RKO (cell line): ENCODE data around the gene CNDP2.

ENCODE experiments used
- DNase-seq: peaks from one replicate; pipeline ENCODE4 v3.0.0-alpha.2; 2016; ENCODE audit warnings: low spot score

Gene CNDP2

GRCh38 chr18:74495581-74496507 lies at the start of gene CNDP2:
Gene CNDP2, plus strand, starts transcription at chr18:74496363. Its CDS starts 3,611 bp downstream, at chr18:74499974.
- peak; percentile 96 for DNase-seq

- DNase-seq = no peak
Measured at GRCh38 chr18:74446631-74447403, 49.3 kb upstream of the CNDP2 start.

GRCh38 chr18:74447404-74448152 lies 48.6 kb upstream of the CNDP2 start:
- DNase-seq = no peak

GRCh38 chr18:74450626-74451025 lies 45.5 kb upstream of the CNDP2 start:
- DNase-seq = no peak

GRCh38 chr18:74451148-74451547 lies 45.0 kb upstream of the CNDP2 start:
- no peak for DNase-seq

- DNase-seq = no peak
Measured at GRCh38 chr18:74453016-74453566, 43.1 kb upstream of the CNDP2 start.

GRCh38 chr18:74453642-74454198 lies 42.4 kb upstream of the CNDP2 start:
- DNase-seq = no peak

- DNase-seq = no peak
Measured at GRCh38 chr18:74454279-74454751, 41.8 kb upstream of the CNDP2 start.

GRCh38 chr18:74455386-74455785 lies 40.8 kb upstream of the CNDP2 start:
- DNase-seq = no peak

- no peak for DNase-seq
Measured at GRCh38 chr18:74456017-74456348, 40.2 kb upstream of the CNDP2 start.

GRCh38 chr18:74456349-74457042 lies 39.7 kb upstream of the CNDP2 start:
- no peak for DNase-seq

- DNase-seq = no peak
Measured at GRCh38 chr18:74457043-74457724, 39.0 kb upstream of the CNDP2 start, which contains the start of gene DIPK1C. Gene DIPK1C, minus strand, starts transcription at chr18:74457308. Its CDS starts 49 bp downstream, at chr18:74457259.

- DNase-seq = no peak
Measured at GRCh38 chr18:74457725-74458421, 38.3 kb upstream of the CNDP2 start.

- no peak for DNase-seq
Measured at GRCh38 chr18:74459889-74460288, 36.3 kb upstream of the CNDP2 start.

- no peak for DNase-seq
Measured at GRCh38 chr18:74460825-74461224, 35.3 kb upstream of the CNDP2 start.

GRCh38 chr18:74463254-74463653 lies 32.9 kb upstream of the CNDP2 start:
- DNase-seq = no peak

GRCh38 chr18:74463983-74464382 lies 32.2 kb upstream of the CNDP2 start:
- no peak for DNase-seq

- no peak for DNase-seq
Measured at GRCh38 chr18:74465775-74466174, 30.4 kb upstream of the CNDP2 start.

- no peak for DNase-seq
Measured at GRCh38 chr18:74468547-74469061, 27.6 kb upstream of the CNDP2 start.
